ENCODE data around the gene KIF1B.

The KIF1B gene

DNA sequence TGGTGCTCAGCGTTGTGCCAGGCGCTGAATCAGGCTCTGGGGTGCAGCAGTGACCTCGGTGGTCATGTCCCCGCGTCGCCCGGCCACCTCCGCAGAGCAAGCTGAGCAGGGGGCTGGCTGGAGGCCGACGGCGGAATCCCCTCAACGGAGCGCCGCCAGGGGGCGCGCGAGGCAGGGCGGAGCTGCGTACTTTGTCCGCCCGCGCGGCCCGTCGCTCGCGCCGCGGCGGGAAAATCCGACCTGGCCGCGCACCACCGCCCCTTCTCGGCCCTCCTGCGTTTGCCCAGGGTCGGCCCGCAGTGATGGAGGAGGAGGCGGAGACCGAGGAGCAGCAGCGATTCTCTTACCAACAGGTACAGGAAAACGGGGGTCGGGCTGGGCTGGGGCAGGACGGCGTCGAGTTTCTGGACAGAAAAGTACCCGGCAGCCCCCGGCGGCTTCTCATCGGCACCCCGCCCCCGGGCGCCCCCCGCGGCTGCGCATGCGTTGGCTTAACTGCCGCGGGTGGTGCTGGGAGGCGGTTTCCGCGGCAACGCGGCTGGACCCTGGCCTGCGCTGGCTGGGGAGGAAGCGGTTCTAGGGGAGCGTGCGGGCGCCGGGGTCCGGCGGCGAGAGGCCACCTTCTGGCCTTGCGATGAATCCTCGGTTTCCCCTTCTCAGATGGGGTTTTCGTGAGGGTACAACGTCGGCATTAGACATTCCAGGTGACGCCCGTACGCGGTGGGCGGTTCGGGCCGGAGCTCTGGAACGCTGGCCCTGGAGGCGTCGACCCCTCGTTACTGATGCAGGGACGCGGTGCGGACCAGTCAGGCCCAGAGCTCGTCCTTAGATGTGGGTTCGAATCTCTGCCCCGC lies 220.1 kb downstream of the KIF1B start, which contains the start of gene CENPS (continued):
- TF ChIP-seq ZSCAN30 (tag by site-specific recombination; IDR thresholded peaks at IDR 0.05) (peak; percentile 97), ZNF157 (tag by site-specific recombination; IDR thresholded peaks at IDR 0.05) (no peak), ZNF558 (tag by site-specific recombination; IDR thresholded peaks at IDR 0.05) (no peak), ZNF621 (tag by site-specific recombination; IDR thresholded peaks at IDR 0.05) (no peak), ZNF555 (tag by site-specific recombination; conservative IDR thresholded peaks at IDR 0.05) (no peak), ZNF701 (tag by site-specific recombination; IDR thresholded peaks at IDR 0.05) (no peak), ZNF785 (tag by site-specific recombination; IDR thresholded peaks at IDR 0.05) (no peak; the same call in 1 of the 2 replicates), ZXDB (tag by site-specific recombination; IDR thresholded peaks at IDR 0.05) (peak; percentile 94), HOXD13 (CRISPR knock-in tag; IDR thresholded peaks at IDR 0.05; ENCODE audit: borderline replicate concordance) (no peak), KLF8 (tag by site-specific recombination; IDR thresholded peaks at IDR 0.05) (peak; percentile 96), ZIC2 (tag by site-specific recombination; IDR thresholded peaks at IDR 0.05) (peak; percentile 35), ZNF223 (tag by site-specific recombination; IDR thresholded peaks at IDR 0.05) (no peak), ZNF121 (tag by site-specific recombination; IDR thresholded peaks at IDR 0.05) (no peak), RBAK (tag by site-specific recombination; IDR thresholded peaks at IDR 0.05) (no peak), GLI2 (tag by site-specific recombination; IDR thresholded peaks at IDR 0.05; ENCODE audit: borderline replicate concordance, low read depth) (no peak), ZNF561 (tag by site-specific recombination; IDR thresholded peaks at IDR 0.05; ENCODE audit: borderline replicate concordance) (peak; percentile 94), ZNF610 (tag by site-specific recombination; IDR thresholded peaks at IDR 0.05; ENCODE audit: borderline replicate concordance) (peak; percentile 88), ZNF830 (tag by site-specific recombination; IDR thresholded peaks at IDR 0.05; ENCODE audit: low read depth) (no peak), ZNF394 (tag by site-specific recombination; IDR thresholded peaks at IDR 0.05; ENCODE audit: borderline replicate concordance) (peak; percentile 72; the same call in 1 of the 2 replicates), ZNF747 (tag by site-specific recombination; IDR thresholded peaks at IDR 0.05) (no peak), ZNF114 (tag by site-specific recombination; IDR thresholded peaks at IDR 0.05) (no peak), KLF10 (tag by site-specific recombination; IDR thresholded peaks at IDR 0.05) (peak; percentile 84), ZNF324 (tag by site-specific recombination; IDR thresholded peaks at IDR 0.05) (peak; percentile 88; the same call in 1 of the 2 replicates), GLIS2 (tag by site-specific recombination; IDR thresholded peaks at IDR 0.05) (peak; percentile 97), ZNF76 (tag by site-specific recombination; IDR thresholded peaks at IDR 0.05; ENCODE audit: borderline replicate concordance, low read depth) (peak; percentile 90), ZNF843 (tag by site-specific recombination; IDR thresholded peaks at IDR 0.05) (0 out of 2 replicates have a peak, but pooled peaks have one; percentile 46), ZNF596 (tag by site-specific recombination; IDR thresholded peaks at IDR 0.05) (peak; percentile 46; the same call in 1 of the 2 replicates), YY1 (tag by site-specific recombination; IDR thresholded peaks at IDR 0.05) (peak; percentile 81), IKZF3 (tag by site-specific recombination; IDR thresholded peaks at IDR 0.05) (no peak), ZNF174 (tag by site-specific recombination; IDR thresholded peaks at IDR 0.05) (no peak), ZBTB21 (tag by site-specific recombination; IDR thresholded peaks at IDR 0.05) (no peak), SP7 (tag by site-specific recombination; IDR thresholded peaks at IDR 0.05) (peak; percentile 88), PRDM1 (tag by site-specific recombination; IDR thresholded peaks at IDR 0.05) (no peak)
- TF ChIP-seq, protein P1, sequence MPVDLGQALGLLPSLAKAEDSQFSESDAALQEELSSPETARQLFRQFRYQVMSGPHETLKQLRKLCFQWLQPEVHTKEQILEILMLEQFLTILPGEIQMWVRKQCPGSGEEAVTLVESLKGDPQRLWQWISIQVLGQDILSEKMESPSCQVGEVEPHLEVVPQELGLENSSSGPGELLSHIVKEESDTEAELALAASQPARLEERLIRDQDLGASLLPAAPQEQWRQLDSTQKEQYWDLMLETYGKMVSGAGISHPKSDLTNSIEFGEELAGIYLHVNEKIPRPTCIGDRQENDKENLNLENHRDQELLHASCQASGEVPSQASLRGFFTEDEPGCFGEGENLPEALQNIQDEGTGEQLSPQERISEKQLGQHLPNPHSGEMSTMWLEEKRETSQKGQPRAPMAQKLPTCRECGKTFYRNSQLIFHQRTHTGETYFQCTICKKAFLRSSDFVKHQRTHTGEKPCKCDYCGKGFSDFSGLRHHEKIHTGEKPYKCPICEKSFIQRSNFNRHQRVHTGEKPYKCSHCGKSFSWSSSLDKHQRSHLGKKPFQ (tag by site-specific recombination; IDR thresholded peaks at IDR 0.05) = 0 out of 2 replicates have a peak, but pooled peaks have one; percentile 17
- TF ChIP-seq, protein P2, sequence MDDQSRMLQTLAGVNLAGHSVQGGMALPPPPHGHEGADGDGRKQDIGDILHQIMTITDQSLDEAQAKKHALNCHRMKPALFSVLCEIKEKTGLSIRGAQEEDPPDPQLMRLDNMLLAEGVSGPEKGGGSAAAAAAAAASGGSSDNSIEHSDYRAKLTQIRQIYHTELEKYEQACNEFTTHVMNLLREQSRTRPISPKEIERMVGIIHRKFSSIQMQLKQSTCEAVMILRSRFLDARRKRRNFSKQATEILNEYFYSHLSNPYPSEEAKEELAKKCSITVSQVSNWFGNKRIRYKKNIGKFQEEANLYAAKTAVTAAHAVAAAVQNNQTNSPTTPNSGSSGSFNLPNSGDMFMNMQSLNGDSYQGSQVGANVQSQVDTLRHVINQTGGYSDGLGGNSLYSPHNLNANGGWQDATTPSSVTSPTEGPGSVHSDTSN (CRISPR knock-in tag; IDR thresholded peaks at IDR 0.05) = no peak; the same call in 1 of the 2 replicates
- TF ChIP-seq, protein P3, sequence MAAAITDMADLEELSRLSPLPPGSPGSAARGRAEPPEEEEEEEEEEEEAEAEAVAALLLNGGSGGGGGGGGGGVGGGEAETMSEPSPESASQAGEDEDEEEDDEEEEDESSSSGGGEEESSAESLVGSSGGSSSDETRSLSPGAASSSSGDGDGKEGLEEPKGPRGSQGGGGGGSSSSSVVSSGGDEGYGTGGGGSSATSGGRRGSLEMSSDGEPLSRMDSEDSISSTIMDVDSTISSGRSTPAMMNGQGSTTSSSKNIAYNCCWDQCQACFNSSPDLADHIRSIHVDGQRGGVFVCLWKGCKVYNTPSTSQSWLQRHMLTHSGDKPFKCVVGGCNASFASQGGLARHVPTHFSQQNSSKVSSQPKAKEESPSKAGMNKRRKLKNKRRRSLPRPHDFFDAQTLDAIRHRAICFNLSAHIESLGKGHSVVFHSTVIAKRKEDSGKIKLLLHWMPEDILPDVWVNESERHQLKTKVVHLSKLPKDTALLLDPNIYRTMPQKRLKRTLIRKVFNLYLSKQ (tag by site-specific recombination; IDR thresholded peaks at IDR 0.05; ENCODE audit: borderline replicate concordance) = no peak
- TF ChIP-seq, protein P4, sequence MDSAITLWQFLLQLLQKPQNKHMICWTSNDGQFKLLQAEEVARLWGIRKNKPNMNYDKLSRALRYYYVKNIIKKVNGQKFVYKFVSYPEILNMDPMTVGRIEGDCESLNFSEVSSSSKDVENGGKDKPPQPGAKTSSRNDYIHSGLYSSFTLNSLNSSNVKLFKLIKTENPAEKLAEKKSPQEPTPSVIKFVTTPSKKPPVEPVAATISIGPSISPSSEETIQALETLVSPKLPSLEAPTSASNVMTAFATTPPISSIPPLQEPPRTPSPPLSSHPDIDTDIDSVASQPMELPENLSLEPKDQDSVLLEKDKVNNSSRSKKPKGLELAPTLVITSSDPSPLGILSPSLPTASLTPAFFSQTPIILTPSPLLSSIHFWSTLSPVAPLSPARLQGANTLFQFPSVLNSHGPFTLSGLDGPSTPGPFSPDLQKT (IDR thresholded peaks at IDR 0.05; ENCODE audit: borderline replicate concordance, low read depth, low read length) = no peak
